Ishikawa (cell line): Measurements from ENCODE around the gene CD33.

Experiments used
- CEBPB ChIP-seq: IDR thresholded peaks from 2 replicates; pipeline ENCODE4 v1.6.1; 2012
- CREB1 ChIP-seq: IDR thresholded peaks from 2 replicates; pipeline ENCODE4 v1.6.1; 2012; ENCODE audit warnings: low read depth
- EGR1 ChIP-seq: IDR thresholded peaks from 2 replicates; pipeline ENCODE4 v1.6.1; 2012
- TAF1 ChIP-seq: IDR thresholded peaks from 2 replicates; pipeline ENCODE4 v1.6.1; 2012; ENCODE audit warnings: low read depth, mild to moderate bottlenecking
- TCF12 ChIP-seq: IDR thresholded peaks from 2 replicates; pipeline ENCODE4 v1.6.1; 2012; ENCODE audit warnings: low read depth
- TEAD4 ChIP-seq: IDR thresholded peaks from 2 replicates; pipeline ENCODE4 v1.6.1; 2012
- TF ChIP-seq, protein P1 (sequence below): IDR thresholded peaks from 2 replicates; pipeline ENCODE4 v1.6.1; 2012
- TF ChIP-seq, protein P2 (sequence below): IDR thresholded peaks from 2 replicates; pipeline ENCODE4 v1.6.1; 2012

DNA sequence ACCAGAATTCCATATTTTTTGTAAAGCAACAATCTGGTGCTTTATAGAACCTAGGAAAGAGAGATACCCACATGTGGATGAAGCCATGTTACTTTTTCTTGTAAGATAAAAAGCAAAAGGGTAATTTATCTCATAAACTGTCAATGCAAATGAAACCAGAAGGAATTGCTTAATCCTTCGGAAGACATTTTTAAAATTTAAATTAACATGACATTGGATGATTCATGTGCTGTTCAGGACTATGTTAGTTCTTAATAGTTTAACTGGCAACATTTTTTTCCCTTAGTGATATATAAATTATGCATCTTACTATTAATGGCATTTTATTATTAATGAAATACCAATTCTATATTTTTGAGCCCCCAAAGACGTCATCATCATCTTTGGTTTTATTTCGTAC lies 60.8 kb downstream of the CD33 start:
- TF ChIP-seq, protein P1, sequence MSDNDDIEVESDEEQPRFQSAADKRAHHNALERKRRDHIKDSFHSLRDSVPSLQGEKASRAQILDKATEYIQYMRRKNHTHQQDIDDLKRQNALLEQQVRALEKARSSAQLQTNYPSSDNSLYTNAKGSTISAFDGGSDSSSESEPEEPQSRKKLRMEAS, result no peak
- TF ChIP-seq CEBPB, result no peak
- TF ChIP-seq TAF1, result no peak
- TF ChIP-seq EGR1, result no peak
- TF ChIP-seq TCF12, result no peak
- TF ChIP-seq CREB1, result no peak
- TF ChIP-seq, protein P2, sequence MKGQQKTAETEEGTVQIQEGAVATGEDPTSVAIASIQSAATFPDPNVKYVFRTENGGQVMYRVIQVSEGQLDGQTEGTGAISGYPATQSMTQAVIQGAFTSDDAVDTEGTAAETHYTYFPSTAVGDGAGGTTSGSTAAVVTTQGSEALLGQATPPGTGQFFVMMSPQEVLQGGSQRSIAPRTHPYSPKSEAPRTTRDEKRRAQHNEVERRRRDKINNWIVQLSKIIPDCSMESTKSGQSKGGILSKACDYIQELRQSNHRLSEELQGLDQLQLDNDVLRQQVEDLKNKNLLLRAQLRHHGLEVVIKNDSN, result no peak
- TF ChIP-seq TEAD4, result no peak
